Measurements from ENCODE around the gene PAPOLB. TPM values are rescaled to one million over a fixed set of nuclear protein-coding genes. Genes with fewer than 3 reads are reported as not detected.

Gene PAPOLB
- total and polyA plus RNA-seq, 10 of the 15 experiments (the other 5 are each of a cell fraction or from before 2014, with no cell fraction given) = 0.01 TPM; not detected in 9

GRCh38 chr7:4889682-4890081, 27.9 kb upstream of the PAPOLB start:
- Histone ChIP-seq H3K9ac (ENCODE audit: control insufficient read depth, insufficient read depth, low read length) (no peak overlapping the region), H3K4me3 (no peak overlapping the region), H3K27ac (ENCODE audit: control insufficient read depth, insufficient read depth) (no peak overlapping the region), H2AFZ (ENCODE audit: control insufficient read depth, low read depth, low read length) (no peak overlapping the region), H3K36me3 (ENCODE audit: control insufficient read depth in 2 of 2, insufficient read depth in 2 of 2, low read length in 1 of 2) (no peaks in the 10 kb centered on the region), H3K79me2 (ENCODE audit: control insufficient read depth, insufficient read depth, low read length) (no peaks in the 10 kb centered on the region), H3K27me3 (replicated peaks in 1 of 2; ENCODE audit: control insufficient read depth in 2 of 2, insufficient read depth in 2 of 2, low read length in 1 of 2) (no peaks in the 10 kb centered on the region; a peak in 1 of 4 replicates), H3K4me1 (ENCODE audit: control insufficient read depth, insufficient read depth, low read length) (no peaks in the 10 kb centered on the region), H4K20me1 (ENCODE audit: control insufficient read depth, insufficient read depth) (no peaks in the 10 kb centered on the region), H3K4me2 (ENCODE audit: control insufficient read depth, insufficient read depth) (no peak overlapping the region), H3K9me3 (replicated peaks; ENCODE audit: control insufficient read depth, insufficient read depth, low read length) (no peaks in the 10 kb centered on the region)
- ChIA-PET RAD21 (ENCODE audit: unreplicated experiment) (no interaction called here), SMC1A (ENCODE audit: uncharacterized antibody, unreplicated experiment) (no interaction called here), CTCF (no interaction called here), POLR2A (interaction anchor here (0.6 kb wide), 1 partner anchor 42 kb away, joined by 3 read pairs; no protein-coding TSS in a partner anchor)
- ATAC-seq (no peak), DNase-seq (ENCODE audit: low read depth, low spot score) (no peak), FAIRE-seq (no peak)
- intact Hi-C loops (cut with micrococcal nuclease; ENCODE audit: unreplicated experiment) (no loop called here), in situ Hi-C loops (cut with MboI) (no loop called here)
- WGBS (ENCODE audit: insufficient coverage, insufficient replicate concordance, low lambda C conversion rate, missing lambda C conversion rate) = 0% methylated on average over 1 of the region's 1 CpG
- no TSS peak for BruUV-seq (replicated peaks)
- TF ChIP-seq CEBPZ (IDR thresholded peaks at IDR 0.05; ENCODE audit: low read depth, low read length) = no peak
- TF ChIP-seq ZNF274 (IDR thresholded peaks at IDR 0.05; ENCODE audit: insufficient read depth, insufficient read length) = no peak
- no peak for TF ChIP-seq BCL3 (IDR thresholded peaks at IDR 0.05; ENCODE audit: borderline replicate concordance, insufficient read depth, low read depth, low read length, poor library complexity, severe bottlenecking)
- no peak for TF ChIP-seq SPI1 (IDR thresholded peaks at IDR 0.05; ENCODE audit: borderline replicate concordance, insufficient read depth, low read depth, low read length)
- no peak for TF ChIP-seq ZNF687 (IDR thresholded peaks at IDR 0.05)
- no peak for TF ChIP-seq IRF4 (IDR thresholded peaks at IDR 0.05; ENCODE audit: low read depth, low read length)
- no peak for TF ChIP-seq CBFB (IDR thresholded peaks at IDR 0.05; ENCODE audit: low read depth)
- no peak for TF ChIP-seq RB1 (IDR thresholded peaks at IDR 0.05; ENCODE audit: borderline replicate concordance)
- no peak for TF ChIP-seq BCLAF1 (IDR thresholded peaks at IDR 0.05)
- TF ChIP-seq ZNF217 (IDR thresholded peaks at IDR 0.05) = no peak
- no peak for TF ChIP-seq RBBP5 (conservative IDR thresholded peaks at IDR 0.05)
- TF ChIP-seq USF2 (IDR thresholded peaks at IDR 0.05; ENCODE audit: borderline replicate concordance, low read depth, low read length) = no peak

Measured in GM12878 (cell line).